K562 (cell line): Measurements from ENCODE around the gene NIM1K. TPM values are rescaled to one million over a fixed set of nuclear protein-coding genes. Genes with fewer than 3 reads are reported as not detected.

Source experiments
- CBX1 ChIP-seq: sonication (generic); IDR thresholded peaks from 2 replicates; pipeline ENCODE4 v1.6.1; 2016; ENCODE audit warnings: antibody characterized with exemption, low read depth, mild to moderate bottlenecking
- CHCHD3 ChIP-seq: fragments of 250-450 bp; sonication (Bioruptor Pico); IDR thresholded peaks from 2 replicates; pipeline ENCODE4 v2.1.2; 2022; ENCODE audit warnings: mild to moderate bottlenecking
- CREBBP ChIP-seq: IDR thresholded peaks from one replicate; pipeline ENCODE4 v1.6.1; 2012; ENCODE audit warnings: low read depth, mild to moderate bottlenecking, control low read depth, inconsistent platforms, low read length
- IRF9 ChIP-seq: fragments of 450-650 bp; IDR thresholded peaks from 2 replicates; pipeline ENCODE4 v1.6.1; 2016; ENCODE audit warnings: missing biosample characterization, missing genetic modification characterization
- MXD1 ChIP-seq: fragments of 250-450 bp; sonication (Bioruptor Pico); IDR thresholded peaks from 2 replicates; pipeline ENCODE4 v1.8.0; 2021; ENCODE audit warnings: borderline replicate concordance, mild to moderate bottlenecking, moderate library complexity; ENCODE audit not compliant: poor library complexity, severe bottlenecking
- THAP12 ChIP-seq: fragments of 250-450 bp; sonication (Bioruptor Pico); IDR thresholded peaks from 2 replicates; pipeline ENCODE4 v1.9.0; 2021; ENCODE audit warnings: mild to moderate bottlenecking, inconsistent platforms
- USF1 ChIP-seq: sonication (generic); formaldehyde crosslinking; IDR thresholded peaks from 2 replicates; pipeline ENCODE4 v1.9.0; 2022; ENCODE audit warnings: mild to moderate bottlenecking, missing genetic modification reagents
- polyA plus RNA-seq, 8 experiments: library from polyadenylated mRNA; depleted of rRNA in 4 of 8; stranded (reverse) in 5 of 8; unstranded in 3 of 8; fragments of >200 nt; fragmentation: Nextera tagmentation in 2 of 8; fragmentation: Illumina TruSeq in 1 of 8; extraction: Ambion mirVana in 2 of 8; extraction: Trizol in 1 of 8; gene quantifications; 2 replicates each; pipeline versions ENCODE4 v1.2.1 to v1.2.3, GENCODE V29; 2011 to 2014; ENCODE audit warnings: inconsistent platforms in 1 of 8, missing spikeins in 1 of 8
- total RNA-seq, 7 experiments: library from RNA; depleted of rRNA in 6 of 7; stranded (reverse); fragments of >200 nt in 6 of 7; fragmentation: Illumina TruSeq in 2 of 7; extraction: Trizol in 2 of 7; gene quantifications; 2 replicates each; pipeline versions ENCODE4 v1.2.1 to v1.2.3, GENCODE V29; 2011 to 2021; ENCODE audit warnings: low replicate concordance in 1 of 7

Gene NIM1K
- total and polyA plus RNA-seq, 9 of the 15 experiments (the other 6 are each of a cell fraction or from before 2014, with no cell fraction given): 0.03 to 0.34 (median 0.08) TPM; not detected in 3

GRCh38 chr5:43195670-43196265, 3.7 kb downstream of the NIM1K start (continued):
- no peak for TF ChIP-seq CHCHD3 (CRISPR knock-in tag)
- TF ChIP-seq MXD1 (CRISPR knock-in tag): no peak
- no peak for TF ChIP-seq USF1
- TF ChIP-seq THAP12 (CRISPR knock-in tag): no peak
- no peak for TF ChIP-seq CBX1
- no peak for TF ChIP-seq CREBBP
- TF ChIP-seq IRF9 (tag): no peak
- TF ChIP-seq, all 486 proteins: peak for 0
